ENCODE measurements around the gene PIKFYVE.

DNA sequence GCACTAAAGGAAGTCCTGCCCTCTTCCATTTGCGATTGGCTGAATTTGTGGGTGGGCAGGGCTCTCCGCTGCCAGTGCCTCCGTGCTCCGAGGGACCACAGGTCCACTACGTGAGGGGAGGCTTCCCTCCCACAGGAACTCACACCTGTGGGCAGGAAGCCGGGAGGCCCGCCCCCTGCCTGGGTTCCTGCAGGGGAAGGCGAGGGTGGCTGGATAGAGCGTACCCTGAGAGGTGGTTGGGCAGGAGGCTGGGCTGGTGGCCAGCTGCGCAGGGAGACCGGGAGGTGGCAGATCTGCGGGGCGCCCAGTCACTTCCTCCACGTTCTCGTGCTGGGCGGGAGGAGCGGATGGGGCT is 93.6 kb downstream of the PIKFYVE start:
- TF ChIP-seq, protein P1, sequence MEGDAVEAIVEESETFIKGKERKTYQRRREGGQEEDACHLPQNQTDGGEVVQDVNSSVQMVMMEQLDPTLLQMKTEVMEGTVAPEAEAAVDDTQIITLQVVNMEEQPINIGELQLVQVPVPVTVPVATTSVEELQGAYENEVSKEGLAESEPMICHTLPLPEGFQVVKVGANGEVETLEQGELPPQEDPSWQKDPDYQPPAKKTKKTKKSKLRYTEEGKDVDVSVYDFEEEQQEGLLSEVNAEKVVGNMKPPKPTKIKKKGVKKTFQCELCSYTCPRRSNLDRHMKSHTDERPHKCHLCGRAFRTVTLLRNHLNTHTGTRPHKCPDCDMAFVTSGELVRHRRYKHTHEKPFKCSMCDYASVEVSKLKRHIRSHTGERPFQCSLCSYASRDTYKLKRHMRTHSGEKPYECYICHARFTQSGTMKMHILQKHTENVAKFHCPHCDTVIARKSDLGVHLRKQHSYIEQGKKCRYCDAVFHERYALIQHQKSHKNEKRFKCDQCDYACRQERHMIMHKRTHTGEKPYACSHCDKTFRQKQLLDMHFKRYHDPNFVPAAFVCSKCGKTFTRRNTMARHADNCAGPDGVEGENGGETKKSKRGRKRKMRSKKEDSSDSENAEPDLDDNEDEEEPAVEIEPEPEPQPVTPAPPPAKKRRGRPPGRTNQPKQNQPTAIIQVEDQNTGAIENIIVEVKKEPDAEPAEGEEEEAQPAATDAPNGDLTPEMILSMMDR (IDR thresholded peaks at IDR 0.05) = no peak
- TF ChIP-seq EP300 (IDR thresholded peaks at IDR 0.05) (no peak), POLR2A (IDR thresholded peaks at IDR 0.05) (no peak)

All from ovary (tissue), 3 donors.